ENCODE measurements around the gene TAAR1. TPM values are rescaled to one million over a fixed set of nuclear protein-coding genes. Genes with fewer than 3 reads are reported as not detected.

TAAR1 gene, protein sequence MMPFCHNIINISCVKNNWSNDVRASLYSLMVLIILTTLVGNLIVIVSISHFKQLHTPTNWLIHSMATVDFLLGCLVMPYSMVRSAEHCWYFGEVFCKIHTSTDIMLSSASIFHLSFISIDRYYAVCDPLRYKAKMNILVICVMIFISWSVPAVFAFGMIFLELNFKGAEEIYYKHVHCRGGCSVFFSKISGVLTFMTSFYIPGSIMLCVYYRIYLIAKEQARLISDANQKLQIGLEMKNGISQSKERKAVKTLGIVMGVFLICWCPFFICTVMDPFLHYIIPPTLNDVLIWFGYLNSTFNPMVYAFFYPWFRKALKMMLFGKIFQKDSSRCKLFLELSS
- total RNA-seq: not detected

DNA sequence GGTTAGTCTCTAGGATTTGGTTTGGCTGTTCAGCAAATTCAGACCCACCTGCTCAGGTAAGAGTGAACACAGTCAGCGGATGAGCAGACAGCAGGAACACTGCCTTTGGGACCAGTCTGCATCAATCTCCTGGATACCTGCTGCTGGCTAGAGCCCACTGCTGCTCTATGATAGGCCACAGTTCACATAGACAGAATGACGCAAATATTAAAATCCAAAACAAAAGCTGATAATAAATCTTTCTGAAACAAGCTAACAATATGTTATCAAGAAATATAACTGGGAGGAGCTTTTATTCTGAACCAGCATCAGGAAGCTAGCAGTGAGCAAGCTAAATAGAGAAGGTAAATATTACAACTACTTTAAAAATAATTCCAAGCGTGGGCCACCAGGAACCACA lies at the start of gene TAAR1:
Gene TAAR1 (minus strand): TSS at position 101 of the 400 bp plus-strand sequence. CDS start 13,179 bp downstream, outside the sequence.

DNA sequence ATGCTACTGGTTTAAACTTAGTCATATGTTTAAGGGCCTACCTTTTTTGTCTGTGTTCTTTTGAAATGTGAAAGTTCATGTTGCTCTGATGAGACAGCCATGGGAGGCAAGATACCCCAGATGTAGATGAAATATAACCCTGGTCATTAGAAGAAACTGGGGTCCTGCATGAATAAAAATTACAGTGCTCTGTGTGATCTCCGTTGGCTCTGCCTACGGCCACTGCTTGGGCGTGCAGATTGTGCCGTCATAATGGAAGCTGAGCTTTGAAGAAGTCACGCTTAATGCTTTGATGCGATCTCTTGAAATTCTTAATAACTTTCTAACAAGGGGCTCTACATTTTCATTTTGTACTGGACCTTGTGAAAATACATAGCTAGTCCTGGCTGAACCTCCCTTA lies 34.8 kb downstream of the TAAR1 start, which contains the start of gene TAAR2:
Gene TAAR2 (minus strand): TSS at position 101 of the 400 bp plus-strand sequence. CDS start 0 bp downstream, at position 101.

Other genes with a start within 250 kb of the TAAR1 start
- 57.7 TPM for gene STX7, start 146.1 kb downstream of the TAAR1 start, total RNA-seq
- gene TAAR9, start 120.9 kb downstream of the TAAR1 start, total RNA-seq: not detected
- not detected for gene TAAR8, start 106.5 kb downstream of the TAAR1 start, total RNA-seq
- not detected for gene TAAR6, start 88.9 kb downstream of the TAAR1 start, total RNA-seq
- gene TAAR5, start 69.4 kb downstream of the TAAR1 start, total RNA-seq: not detected
- gene TAAR2, start 34.9 kb downstream of the TAAR1 start, total RNA-seq: not detected
- 0.82 TPM for gene VNN1, start 54.9 kb upstream of the TAAR1 start, total RNA-seq
- gene VNN2, start 98.7 kb upstream of the TAAR1 start, total RNA-seq: 9.0 TPM
- 14.8 TPM for gene SLC18B1, start 139.5 kb upstream of the TAAR1 start, total RNA-seq
- gene RPS12, start 155.4 kb upstream of the TAAR1 start, total RNA-seq: 605 TPM